ENCODE measurements around the gene ATP5F1E. TPM values are rescaled to one million over a fixed set of nuclear protein-coding genes. Genes with fewer than 3 reads are reported as not detected.

The ATP5F1E gene
- total and polyA plus RNA-seq, 9 of the 15 experiments (the other 6 are each of a cell fraction or from before 2014, with no cell fraction given): 60.3 to 162 (median 113) TPM

DNA sequence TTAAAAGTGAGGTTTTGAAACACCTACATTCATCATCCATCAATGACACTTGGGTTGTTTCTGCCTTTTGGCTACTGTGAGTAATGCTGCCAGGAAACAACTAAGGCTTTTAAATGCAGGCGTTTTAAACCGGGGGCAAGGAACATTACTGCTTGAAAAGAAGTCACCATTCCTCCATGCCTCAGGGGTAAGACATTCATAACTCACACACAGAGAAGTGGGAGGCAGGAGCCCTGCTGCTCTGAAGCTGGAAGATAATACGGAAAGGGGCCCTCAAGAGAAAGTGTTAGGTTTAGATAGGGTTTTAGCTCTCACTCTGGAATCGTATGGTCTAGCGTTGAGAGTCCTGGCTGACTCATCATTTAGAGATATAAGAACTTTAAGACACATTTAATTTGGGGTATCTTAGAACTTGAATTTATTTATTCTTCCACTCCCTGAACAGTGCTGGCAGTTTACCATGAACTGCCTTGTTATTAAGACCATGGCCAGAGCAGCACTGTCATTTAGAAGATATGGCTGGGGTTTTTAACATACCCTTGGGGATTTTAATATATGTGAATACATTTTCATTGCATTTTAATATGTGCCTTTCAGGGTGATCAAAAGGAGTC, 11.1 kb downstream of the ATP5F1E start:
- peak overlapping the region; percentile 32; the same call in 1 of the 2 replicates for H3K4me3 ChIP-seq
- CTCF ChIA-PET (ENCODE audit: low intra/inter-chr PET ratio): no interaction called here
- peak overlapping the region in 1 of 2 experiments; percentile 80; a peak in 2 of 4 replicates for H3K9ac ChIP-seq (ENCODE audit: insufficient read depth in 1 of 2, low read depth in 2 of 2, low read length in 2 of 2)
- H3K36me3 ChIP-seq (ENCODE audit: control insufficient read depth, insufficient read depth, low read length): peaks cover 48% of the 10 kb centered on the region
- H4K20me1 ChIP-seq (replicated peaks; ENCODE audit: control insufficient read depth, insufficient read depth, low read length): no peaks in the 10 kb centered on the region; the same call in 1 of the 2 replicates
- H3K27me3 ChIP-seq (ENCODE audit: control insufficient read depth in 2 of 2, insufficient read depth in 2 of 2, low read length in 2 of 2): no peaks in the 10 kb centered on the region
- H3K27ac ChIP-seq (ENCODE audit: extremely low read depth, low read depth, low read length): peak overlapping the region; percentile 96
- FAIRE-seq (peak; percentile 98), ATAC-seq (peak; percentile 86), DNase-seq (ENCODE audit: extremely low read depth in 1 of 4, low spot score in 3 of 4) (peak; percentile 58 to 94 (median 72))
- H3K4me1 ChIP-seq (replicated peaks in 1 of 2; ENCODE audit: control insufficient read depth in 2 of 2, insufficient read depth in 2 of 2, low read length in 2 of 2): peaks cover 48 to 55% of the 10 kb centered on the region in 2 experiments
- in situ Hi-C loops (cut with MboI) (no loop called here), intact Hi-C loops (cut with micrococcal nuclease) (no loop called here)
- POLR2A ChIA-PET: interaction anchor here (0.9 to 4.5 kb wide), 5 partner anchors 11 to 62 kb away, joined by 3 to 31 read pairs (median 3); partner anchors contain the start of gene ATP5F1E
- no TSS peak for BruUV-seq (replicated peaks)
- peaks cover 68% of the 10 kb centered on the region for H3K79me2 ChIP-seq (ENCODE audit: control insufficient read depth, insufficient read depth, low read length)
- H3K9me3 ChIP-seq (replicated peaks; ENCODE audit: control insufficient read depth, insufficient read depth, low read depth, low read length): no peaks in the 10 kb centered on the region
- no peaks in the 10 kb centered on the region for H3K9me1 ChIP-seq (ENCODE audit: control insufficient read depth, insufficient read depth, low read length)
- 0% methylated on average over 5 of the region's 5 CpGs for WGBS (ENCODE audit: insufficient coverage, low coverage, missing lambda C conversion rate)
- H2AFZ ChIP-seq (ENCODE audit: low read depth, low read length): peak overlapping the region; percentile 34; the same call in 1 of the 2 replicates
- H3K4me2 ChIP-seq (ENCODE audit: insufficient read depth, low read length): peak overlapping the region; percentile 83
- TF ChIP-seq KDM1A (IDR thresholded peaks at IDR 0.05) (peak; percentile 82 to 83; a peak in 3 of 4 replicates), FOXK2 (conservative IDR thresholded peaks at IDR 0.05 in 1 of 2, IDR thresholded peaks at IDR 0.05 in 1 of 2; ENCODE audit: low read depth in 2 of 2) (peak in 1 of 2 experiments; percentile 21; a peak in 1 of 4 replicates), CHD2 (IDR thresholded peaks at IDR 0.05; ENCODE audit: low read depth, low read length) (no peak; the same call in 1 of the 2 replicates), OTX1 (CRISPR knock-in tag; IDR thresholded peaks at IDR 0.05) (no peak), ZNF274 (IDR thresholded peaks at IDR 0.05; ENCODE audit: borderline replicate concordance, low read depth, low read length) (no peak; the same call in 1 of the 2 replicates), NCOA6 (IDR thresholded peaks at IDR 0.05) (0 out of 2 replicates have a peak, but pooled peaks have one; percentile 36), RNF2 (IDR thresholded peaks at IDR 0.05) (peak; percentile 96), SMARCA4 (IDR thresholded peaks at IDR 0.05) (peak; percentile 99), POLR2A (conservative IDR thresholded peaks at IDR 0.05) (peak; percentile 65), FOSL1 (tag; conservative IDR thresholded peaks at IDR 0.05) (peak; percentile 89), GATA2 (CRISPR knock-in tag; IDR thresholded peaks at IDR 0.05) (peak; percentile 89)
- TF ChIP-seq, protein P1, sequence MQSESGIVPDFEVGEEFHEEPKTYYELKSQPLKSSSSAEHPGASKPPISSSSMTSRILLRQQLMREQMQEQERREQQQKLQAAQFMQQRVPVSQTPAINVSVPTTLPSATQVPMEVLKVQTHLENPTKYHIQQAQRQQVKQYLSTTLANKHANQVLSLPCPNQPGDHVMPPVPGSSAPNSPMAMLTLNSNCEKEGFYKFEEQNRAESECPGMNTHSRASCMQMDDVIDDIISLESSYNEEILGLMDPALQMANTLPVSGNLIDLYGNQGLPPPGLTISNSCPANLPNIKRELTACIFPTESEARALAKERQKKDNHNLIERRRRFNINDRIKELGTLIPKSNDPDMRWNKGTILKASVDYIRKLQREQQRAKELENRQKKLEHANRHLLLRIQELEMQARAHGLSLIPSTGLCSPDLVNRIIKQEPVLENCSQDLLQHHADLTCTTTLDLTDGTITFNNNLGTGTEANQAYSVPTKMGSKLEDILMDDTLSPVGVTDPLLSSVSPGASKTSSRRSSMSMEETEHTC (IDR thresholded peaks at IDR 0.05): no peak
- TF ChIP-seq, protein P2, sequence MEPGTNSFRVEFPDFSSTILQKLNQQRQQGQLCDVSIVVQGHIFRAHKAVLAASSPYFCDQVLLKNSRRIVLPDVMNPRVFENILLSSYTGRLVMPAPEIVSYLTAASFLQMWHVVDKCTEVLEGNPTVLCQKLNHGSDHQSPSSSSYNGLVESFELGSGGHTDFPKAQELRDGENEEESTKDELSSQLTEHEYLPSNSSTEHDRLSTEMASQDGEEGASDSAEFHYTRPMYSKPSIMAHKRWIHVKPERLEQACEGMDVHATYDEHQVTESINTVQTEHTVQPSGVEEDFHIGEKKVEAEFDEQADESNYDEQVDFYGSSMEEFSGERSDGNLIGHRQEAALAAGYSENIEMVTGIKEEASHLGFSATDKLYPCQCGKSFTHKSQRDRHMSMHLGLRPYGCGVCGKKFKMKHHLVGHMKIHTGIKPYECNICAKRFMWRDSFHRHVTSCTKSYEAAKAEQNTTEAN (CRISPR knock-in tag; IDR thresholded peaks at IDR 0.05): no peak
- TF ChIP-seq, protein P3, sequence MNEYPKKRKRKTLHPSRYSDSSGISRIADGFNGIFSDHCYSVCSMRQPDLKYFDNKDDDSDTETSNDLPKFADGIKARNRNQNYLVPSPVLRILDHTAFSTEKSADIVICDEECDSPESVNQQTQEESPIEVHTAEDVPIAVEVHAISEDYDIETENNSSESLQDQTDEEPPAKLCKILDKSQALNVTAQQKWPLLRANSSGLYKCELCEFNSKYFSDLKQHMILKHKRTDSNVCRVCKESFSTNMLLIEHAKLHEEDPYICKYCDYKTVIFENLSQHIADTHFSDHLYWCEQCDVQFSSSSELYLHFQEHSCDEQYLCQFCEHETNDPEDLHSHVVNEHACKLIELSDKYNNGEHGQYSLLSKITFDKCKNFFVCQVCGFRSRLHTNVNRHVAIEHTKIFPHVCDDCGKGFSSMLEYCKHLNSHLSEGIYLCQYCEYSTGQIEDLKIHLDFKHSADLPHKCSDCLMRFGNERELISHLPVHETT (CRISPR knock-in tag; conservative IDR thresholded peaks at IDR 0.05 in 1 of 2, IDR thresholded peaks at IDR 0.05 in 1 of 2): peak in 1 of 2 experiments; percentile 76; a peak in 2 of 4 replicates
- TF ChIP-seq, protein P4, sequence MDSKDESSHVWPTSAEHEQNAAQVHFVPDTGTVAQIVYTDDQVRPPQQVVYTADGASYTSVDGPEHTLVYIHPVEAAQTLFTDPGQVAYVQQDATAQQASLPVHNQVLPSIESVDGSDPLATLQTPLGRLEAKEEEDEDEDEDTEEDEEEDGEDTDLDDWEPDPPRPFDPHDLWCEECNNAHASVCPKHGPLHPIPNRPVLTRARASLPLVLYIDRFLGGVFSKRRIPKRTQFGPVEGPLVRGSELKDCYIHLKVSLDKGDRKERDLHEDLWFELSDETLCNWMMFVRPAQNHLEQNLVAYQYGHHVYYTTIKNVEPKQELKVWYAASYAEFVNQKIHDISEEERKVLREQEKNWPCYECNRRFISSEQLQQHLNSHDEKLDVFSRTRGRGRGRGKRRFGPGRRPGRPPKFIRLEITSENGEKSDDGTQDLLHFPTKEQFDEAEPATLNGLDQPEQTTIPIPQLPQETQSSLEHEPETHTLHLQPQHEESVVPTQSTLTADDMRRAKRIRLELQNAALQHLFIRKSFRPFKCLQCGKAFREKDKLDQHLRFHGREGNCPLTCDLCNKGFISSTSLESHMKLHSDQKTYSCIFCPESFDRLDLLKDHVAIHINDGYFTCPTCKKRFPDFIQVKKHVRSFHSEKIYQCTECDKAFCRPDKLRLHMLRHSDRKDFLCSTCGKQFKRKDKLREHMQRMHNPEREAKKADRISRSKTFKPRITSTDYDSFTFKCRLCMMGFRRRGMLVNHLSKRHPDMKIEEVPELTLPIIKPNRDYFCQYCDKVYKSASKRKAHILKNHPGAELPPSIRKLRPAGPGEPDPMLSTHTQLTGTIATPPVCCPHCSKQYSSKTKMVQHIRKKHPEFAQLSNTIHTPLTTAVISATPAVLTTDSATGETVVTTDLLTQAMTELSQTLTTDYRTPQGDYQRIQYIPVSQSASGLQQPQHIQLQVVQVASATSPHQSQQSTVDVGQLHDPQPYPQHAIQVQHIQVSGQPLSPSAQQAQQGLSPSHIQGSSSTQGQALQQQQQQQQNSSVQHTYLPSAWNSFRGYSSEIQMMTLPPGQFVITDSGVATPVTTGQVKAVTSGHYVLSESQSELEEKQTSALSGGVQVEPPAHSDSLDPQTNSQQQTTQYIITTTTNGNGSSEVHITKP (IDR thresholded peaks at IDR 0.05; ENCODE audit: partially characterized antibody): peak; percentile 82
